DMS53 treated with DMSO at 0.1 percent for 48 hours (cell line): ENCODE measurements around the gene INSYN1.

Source experiments
- DNase-seq: peaks from one replicate; lab custom pipeline; 2025; ENCODE audit not compliant: unreplicated experiment; lab: John Stamatoyannopoulos, UW

The INSYN1 gene

DNA sequence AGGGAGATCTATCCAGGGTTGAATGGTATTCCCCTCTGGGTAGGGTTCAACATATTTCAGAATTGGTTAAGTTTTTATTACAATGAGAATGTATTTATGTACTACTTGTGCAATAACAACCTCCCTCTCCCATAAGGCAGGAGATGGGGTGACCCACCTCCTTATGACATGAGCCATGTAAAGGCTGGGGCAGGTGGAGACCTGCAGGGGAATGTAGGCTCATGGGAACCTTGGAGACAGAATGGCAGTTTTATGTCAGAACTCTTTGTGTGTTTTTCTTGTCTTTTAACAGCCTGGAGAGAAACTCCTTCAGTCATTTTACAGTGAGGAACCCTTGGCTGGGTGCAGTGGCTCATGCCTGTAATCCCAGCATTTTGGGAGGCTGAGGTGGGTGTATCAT, 24.6 kb upstream of the INSYN1 start:
- DNase-seq, result no peak

DNA sequence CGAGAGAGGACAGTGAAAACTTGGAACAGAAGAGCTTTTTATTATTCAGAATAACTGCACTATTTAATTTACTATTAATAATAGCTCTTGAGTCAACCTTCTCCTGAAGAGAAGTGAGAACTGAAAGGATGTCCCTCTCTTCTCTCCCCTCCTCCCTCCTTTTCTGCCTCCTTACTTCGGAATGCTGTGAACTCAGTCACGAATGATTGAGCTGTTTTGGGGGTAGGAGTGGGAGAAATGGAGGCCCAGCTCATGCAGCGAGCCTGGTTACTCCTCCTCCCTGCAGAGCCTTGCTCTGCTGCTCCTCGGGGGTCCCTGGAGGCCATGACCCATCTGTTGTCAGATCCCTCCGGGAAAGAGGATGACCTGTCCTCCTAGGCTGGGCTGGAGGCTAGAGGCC, 20.3 kb upstream of the INSYN1 start:
- no peak for DNase-seq

DNA sequence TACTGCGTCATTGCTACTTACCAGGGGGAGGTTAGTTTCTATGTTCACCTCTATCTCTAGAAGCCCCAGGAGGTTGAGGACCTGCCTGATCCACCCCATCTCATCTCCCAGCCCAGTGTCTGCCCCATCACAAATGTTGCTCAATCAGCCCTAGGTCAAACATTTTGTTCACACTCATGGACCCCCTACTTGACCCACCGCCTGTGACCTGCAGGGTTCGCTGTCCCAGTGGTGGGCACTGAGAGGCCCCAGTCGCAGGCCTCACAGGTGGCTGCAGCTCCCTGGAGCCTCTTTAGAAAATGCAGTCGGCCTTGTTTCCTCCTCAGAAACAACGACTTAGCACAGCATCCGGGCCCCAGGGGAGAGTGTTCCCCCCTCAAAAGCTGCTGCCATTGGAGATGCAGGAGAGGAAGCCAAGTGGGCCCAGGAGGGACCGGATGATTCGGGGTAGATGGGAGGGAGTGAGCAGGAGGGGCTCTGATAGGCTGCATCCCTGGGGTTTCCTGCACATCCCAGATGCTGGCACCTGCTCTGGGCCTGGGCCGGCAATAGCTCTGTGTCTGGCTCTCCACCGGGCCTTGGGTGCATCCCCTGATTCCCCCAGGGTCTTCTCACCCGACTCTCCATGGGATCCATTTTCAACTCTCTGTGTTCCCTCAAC, 18.4 kb upstream of the INSYN1 start:
- DNase-seq, result no peak

DNA sequence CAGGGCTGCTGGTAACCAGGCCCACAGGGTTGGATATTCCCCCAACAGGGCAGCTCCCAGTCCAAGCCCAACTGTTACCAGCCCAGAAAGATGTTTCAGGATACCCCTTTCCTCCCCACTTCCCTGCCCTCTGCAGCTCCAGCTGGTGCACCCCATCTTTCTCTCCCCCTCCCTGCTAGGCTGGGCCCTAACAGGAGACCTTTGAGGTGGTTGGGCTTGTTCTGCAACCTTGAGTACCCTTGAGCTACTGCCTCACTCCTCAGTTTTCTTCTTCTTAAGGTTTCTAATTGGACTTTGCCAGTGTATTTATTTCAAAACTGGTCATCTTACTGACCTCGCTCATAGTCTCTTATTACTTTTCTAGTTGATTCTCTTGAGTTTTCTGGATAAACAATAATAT, 16.9 kb upstream of the INSYN1 start:
- DNase-seq, result no peak

DNA sequence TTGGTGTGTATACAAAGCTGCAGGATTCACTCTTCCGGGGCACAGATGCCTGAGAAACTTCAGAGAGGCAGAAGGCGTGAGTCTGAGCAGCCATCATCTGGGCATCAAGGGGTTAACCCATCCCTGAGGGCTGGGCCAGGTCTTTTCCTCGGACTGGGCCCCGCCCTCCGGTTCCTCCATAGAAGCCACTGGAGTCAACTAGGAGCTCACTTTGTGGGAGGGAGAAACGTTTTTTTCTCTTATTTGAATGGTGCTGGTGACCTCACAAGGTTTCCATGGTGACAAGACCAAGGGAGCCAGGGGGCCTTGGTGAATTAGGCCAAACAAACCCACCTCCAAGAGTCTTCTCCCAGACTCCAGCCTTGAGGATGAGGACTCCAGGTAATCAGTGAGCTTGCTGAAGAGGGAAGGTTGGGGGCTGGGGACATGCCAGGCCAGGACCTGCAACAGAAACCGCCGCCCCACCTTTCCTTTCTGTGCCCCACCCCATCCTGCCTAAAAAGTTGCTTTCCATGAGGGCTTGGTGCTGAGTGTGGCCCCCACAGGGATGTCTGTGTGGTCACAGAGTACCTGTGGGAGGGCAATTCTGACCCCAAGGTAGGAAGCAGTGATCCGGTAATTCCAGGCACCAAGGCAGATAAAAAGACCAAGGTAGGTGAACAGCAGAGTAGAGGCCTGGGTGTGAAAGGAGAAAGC, 14.8 kb upstream of the INSYN1 start:
- DNase-seq, result no peak

DNA sequence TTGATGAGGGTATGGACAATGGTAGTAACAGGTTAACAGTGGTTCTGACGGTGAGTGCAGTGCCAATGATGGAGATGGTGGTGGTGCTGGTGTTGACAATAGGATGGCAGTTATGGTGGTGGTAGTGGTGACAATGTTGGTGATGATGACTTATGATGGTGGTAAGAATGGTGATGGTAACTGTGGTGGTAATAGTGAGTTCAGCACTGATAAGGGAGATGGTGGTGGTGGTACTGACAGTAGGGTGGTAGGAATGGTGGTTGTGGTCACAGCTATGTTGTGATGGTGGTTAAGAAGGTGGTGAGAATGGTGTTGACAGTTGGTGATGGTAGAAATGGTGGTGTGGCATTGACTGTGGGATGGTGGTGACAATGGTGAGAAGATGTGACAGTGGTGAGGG, 13.4 kb upstream of the INSYN1 start:
- no peak for DNase-seq

DNA sequence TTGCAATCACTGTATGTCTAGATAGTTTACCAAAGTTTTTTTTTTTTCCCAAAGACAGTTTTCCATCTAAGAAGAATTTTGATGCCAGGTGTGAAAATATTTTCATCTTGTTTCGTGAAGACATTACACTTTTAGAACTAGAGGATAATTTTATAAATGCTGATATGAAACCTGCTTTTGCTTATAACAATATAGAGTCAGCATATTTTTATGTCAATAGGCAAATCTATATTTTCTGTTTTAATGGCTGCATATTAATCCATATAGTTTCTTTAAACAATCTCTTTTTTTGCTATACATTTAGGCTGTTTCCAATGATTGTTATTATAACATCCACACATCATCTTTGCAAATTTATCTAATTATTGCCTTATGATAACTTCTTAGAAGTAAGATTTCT, 12.6 kb upstream of the INSYN1 start:
- no peak for DNase-seq

DNA sequence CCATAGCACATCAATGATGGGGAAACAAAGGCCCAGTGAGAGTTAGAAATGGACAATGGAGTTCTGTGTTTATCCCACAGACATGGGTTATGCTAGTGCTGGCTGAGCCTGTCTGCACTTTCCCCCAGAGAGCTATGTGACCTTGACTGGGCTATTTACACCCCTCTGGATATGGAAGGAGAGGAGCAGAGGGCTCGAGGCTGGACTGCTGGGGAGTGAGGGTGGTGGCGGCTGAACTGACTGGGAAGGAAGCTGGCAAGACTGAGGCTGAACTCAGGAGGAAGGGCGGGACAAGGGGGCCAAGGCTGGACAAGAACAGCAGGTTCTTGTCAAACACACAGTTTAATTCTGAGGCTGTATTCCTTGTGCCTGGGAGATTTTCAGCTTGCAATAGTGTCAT, 10.8 kb upstream of the INSYN1 start:
- no peak for DNase-seq

DNA sequence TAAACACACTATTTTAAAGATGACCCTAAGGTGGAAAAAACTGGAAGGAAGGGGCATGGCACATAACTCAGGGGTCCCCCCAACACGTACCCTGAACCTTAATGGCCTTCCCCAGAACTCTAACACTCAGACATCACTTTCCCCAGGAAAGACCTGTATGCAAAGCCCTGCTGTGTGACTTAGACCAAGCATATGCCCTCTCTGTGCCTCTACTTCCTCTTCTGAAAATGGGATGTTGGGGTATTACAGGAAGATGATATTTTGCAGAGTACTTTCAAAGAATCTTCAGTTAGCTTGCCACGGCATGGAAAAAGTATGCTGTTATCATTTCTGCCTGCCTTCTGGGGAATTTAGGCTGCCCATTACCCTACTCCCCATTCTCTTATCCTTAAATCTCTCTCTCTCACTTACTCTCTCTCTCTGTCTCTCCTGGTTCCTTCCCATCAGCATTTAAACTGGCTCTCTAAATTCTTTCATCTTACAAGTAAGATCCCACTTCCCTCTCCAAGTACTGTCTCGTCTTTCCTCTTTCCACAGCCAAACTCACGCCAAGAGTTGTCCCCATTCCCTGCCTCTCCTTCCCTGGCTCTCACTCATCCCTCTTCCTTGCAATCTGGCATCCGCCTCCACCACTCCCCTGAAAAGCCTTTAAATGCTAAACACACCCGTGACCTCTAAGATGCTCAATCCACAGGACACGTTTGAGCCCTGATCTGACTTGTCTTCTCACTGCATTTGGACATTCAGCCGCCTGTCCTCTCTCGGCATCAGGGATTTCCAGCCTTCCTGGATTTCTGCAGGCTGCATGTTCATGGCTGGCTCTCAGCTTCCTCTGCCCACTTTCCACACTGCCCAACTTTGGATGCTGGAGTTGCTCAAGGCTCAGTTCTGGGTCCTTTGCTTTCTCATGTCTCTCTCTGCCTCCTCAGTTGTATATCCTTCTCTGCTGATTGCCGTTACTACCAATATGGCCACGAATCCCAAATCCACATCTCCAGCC, 7.5 kb upstream of the INSYN1 start:
- DNase-seq, result no peak

DNA sequence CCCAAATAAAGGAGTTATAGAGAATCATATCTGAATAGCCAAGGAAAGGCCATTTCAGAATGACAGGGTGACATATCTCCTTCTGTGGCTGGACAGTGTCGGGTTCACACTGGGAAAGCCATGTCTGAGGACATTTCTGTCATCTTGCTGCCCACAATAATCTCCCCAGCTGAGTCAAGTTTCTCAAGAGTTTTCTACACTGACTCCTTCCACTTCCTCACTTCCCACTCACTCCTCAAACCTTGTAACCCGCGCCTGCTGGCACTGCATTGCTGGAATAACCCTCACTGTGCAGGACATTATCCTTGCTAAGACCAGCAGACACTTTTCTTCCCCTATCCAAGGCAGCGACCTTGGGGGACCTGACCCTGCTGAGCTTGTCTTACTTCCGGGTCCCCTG, 5.3 kb upstream of the INSYN1 start:
- DNase-seq, result no peak

DNA sequence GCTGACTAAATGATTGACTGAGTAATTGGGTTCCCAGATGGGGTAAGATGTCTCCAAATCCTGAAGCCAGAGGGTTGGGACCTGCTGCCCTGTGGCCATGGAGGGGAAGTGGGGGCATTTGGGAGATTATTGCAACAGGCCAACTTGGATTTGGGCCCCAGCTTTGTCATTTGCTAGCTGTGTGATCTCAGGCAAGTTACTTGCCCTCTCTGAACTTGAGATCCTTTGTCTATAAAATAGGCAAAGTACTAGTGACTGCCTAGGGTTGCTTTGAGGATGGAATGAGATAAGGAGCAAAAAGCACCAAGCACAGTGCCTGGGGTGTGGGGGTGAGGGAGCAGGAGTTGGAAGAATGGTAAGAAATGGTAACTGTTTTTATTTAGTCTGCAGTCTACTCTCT, 4.4 kb upstream of the INSYN1 start:
- DNase-seq, result no peak

DNA sequence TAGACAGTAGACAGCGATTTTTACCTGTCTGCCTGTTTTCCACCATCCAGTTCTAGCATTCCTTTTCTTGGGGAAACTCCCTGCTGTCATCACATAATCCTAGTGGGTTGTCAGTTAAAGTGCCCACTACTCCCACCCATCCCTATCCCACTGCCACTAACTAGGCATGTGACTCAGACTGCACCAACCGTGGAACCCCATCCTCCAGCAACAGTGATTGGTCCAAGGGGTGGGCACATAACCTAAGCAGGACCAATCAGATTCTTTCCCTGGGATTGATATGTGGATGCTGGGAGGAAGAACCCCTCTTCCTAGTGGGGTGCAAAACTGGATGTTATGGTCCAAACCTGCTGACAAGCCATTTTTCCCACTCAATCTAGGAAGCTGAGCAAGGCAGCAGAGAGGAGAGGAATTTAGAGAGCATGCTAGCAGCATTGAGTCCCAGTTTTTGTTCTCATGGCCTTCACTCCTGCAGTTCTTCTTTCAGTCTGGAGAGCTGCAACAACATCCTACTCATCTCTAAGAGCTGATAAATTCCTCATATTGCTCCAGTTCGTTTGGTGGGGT, 3.9 kb upstream of the INSYN1 start:
- DNase-seq, result no peak

DNA sequence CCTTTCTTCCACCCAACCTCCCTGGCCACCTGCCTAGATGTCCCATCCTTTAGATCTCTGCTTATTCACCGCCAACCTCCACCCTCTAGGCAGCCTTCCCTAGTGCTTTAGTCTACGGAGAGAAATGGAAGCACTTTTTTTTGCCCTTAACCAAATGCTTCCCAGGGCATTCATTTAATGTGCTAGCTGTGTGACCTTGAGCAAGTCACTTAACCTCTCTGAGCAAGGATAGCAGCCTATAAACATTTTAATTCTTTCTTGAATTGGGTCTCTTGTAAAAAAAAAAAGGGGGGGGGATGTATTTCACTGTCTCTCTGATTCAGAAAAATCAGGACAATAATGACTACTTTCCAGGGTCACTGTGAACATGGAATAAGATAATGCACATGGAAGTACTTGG, 3.2 kb upstream of the INSYN1 start:
- no peak for DNase-seq

DNA sequence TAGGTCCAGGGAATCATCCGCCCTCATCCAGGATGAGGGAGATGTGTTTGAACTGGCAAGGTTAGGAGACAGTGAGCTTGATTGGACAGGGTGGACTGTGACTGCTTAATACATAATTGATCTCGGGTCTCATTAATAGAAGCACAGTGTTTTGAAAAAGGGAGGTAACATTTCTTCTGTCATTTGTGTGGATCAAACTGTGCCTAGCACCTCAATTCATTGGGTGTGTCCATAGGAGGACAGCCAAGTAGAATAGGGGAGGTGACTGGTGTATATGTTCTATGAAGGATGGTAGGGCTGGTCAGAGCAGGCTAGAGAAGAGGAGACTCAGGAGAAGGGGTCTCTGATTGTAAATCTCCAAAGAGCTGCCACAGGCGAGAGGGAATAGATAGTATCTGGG, 2.8 kb upstream of the INSYN1 start:
- no peak for DNase-seq

DNA sequence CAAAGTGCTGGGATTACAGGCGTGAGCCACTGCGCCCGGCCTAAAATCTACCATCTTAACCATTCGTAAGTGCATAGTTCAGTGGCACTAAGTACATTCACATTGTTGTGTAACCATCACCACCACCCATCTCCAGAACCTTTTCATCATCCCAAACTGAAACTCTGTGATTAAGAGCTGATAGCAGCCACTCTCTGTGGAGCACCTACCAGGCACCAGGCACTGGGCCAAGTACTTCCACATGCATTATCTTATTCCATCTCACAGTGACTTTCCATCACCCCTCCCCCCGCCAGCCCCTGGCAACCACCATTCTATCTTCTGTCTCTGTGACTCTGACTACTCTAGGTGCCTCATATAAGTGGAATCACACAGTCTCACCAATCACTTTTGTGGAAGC, 2.3 kb upstream of the INSYN1 start:
- DNase-seq, result no peak

DNA sequence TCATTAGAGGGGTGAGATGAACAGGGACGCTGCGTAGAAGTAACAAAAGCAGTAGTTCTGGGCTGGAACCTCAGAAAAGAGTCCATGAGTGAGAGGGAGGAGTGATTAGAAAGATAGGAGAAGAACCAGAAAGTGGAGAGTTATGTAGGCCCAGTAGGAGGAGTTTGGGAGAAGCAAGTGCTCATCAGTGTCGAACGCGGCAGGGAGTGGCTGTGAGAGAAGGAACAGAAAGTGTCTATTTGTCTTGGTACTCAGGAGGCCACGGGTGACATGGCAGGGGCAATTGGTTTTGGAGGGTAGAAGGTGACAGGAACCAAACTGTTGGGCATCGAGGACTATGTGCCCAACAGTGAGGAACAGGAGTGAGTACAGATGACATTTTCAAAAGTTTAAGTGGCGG, 1.3 kb upstream of the INSYN1 start:
- no peak for DNase-seq

DNA sequence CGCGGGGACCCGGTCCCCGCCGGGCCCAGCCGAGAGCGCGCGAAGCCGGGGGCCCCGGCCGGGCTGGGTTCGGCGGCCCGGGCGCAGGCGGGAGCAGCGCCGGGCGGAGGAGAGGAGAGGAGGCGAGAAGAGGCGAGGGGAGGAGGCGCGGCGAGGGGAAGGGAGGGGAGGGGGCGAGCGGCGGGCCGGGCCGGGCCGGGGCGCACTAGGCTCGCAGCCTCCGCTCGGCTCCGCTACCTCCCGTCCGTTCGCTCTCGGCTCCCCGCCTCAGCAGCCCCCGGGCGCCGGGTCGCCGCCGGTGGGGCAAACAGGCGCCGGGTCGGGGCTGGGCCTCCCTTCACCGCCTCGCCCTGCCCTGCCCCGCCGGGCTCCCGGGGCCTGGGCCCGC, 351 bp downstream of the INSYN1 start:
- DNase-seq, result no peak

DNA sequence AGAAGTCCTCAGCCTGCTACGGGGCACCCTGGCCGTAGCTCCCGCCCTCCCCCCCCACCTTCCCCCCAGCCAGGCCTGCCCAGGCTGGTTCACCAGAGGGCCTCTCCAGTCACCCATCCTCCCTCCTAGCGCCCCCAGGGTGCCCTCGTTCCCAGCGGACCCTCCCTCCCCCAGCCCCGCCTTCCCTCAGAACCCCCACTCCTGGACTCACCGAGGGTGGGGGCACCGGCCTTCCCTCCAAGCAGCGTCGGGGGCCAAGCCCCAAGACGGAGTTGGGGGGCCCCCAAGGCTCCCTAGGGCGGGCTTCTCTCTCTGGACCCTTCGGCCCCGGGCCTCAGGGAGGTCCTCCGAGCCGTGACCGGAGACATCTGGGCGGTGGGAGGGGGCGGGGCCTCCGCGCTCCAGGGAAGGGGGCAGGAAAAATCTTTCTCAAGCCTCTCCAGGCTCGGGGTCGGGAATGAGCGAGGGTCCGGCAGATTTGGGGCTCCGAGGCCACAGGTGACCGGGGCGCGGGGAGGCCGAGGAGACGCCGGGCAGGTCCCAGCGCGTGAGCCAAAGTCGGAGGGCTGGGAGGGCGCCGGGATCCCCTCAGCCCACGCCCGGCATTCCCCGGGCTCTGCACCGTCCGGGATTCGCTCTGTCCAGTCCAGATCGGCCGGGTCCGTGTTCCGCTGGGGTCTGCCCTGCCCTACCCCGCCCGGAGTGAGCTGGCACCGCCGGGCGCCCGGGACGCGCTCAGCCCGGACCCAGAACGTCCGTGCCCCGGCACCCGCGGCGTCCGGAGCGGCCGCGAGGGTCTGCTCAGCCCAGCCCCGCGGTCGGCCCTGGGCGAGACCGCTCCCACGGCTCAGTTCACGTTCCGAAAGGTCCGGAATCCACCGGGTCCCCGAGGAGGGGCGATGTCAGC, 999 bp downstream of the INSYN1 start:
- DNase-seq, result no peak

DNA sequence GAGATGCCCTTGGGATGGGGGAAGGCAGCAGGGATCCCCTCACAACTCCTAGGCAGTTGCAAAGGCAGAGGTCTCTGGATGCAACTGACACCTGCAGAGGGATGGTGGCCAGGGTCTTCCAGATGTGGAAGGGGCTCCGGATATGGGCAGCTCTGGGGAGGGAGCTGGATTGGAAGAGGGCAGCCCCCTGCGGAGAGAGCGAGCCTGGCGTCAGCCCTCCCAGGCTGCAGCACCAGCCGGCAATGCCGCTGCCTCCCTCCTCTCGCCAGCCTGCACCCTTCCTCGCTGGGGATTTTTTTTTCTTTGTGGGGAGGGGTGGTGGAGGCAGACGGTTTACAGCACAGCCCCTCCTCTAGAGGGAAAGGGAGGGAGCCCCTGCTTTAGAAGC, 1.6 kb downstream of the INSYN1 start:
- no peak for DNase-seq

DNA sequence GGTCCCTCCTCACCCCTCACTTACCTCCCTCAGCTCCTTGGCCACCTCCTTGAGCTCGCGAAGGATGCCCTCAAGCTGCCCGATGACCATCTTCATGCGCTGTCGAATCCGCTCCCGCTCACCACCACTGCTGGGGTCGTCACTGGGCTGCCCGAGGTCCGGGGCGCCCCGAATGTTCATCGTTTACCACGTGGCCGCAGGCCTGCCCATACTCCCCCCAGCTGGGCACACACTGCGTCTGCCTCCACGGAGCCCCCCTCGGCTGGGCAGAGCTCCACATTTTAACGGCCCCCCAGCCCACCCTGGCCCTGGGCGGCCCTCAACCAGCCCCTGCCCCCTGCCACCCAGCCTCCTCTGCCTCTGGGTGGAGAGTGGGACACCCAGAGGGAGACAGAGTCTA, 2.2 kb downstream of the INSYN1 start:
- DNase-seq, result no peak

DNA sequence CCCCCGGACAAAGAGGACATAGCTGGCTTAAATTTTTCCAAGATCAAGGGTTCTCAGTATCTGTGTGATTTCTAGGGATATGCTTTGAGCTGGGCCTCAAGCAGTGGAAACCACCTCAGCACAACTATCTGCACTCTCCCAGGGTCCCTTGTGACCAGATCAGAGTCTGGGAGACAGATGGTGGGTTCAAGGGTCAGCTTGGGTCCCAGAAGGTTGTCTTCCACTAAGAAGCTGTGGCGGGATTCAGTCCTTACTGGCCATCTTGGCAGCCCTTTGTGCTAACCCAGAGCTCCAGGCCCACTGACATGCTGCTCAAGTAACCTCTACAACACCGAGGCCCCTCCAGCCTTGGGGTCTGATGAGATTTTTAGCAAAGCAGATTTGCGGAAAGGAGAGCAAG, 2.7 kb downstream of the INSYN1 start:
- no peak for DNase-seq
